ENCODE data around the gene LRP1. TPM values are rescaled to one million over a fixed set of nuclear protein-coding genes. Genes with fewer than 3 reads are reported as not detected.
A peak's percentile ranks its signal among the peaks of the same experiment; 100 is the strongest.

Gene LRP1
- total RNA-seq, 2 experiments from 2014 or later, result 1.0 to 1.5 TPM

DNA sequence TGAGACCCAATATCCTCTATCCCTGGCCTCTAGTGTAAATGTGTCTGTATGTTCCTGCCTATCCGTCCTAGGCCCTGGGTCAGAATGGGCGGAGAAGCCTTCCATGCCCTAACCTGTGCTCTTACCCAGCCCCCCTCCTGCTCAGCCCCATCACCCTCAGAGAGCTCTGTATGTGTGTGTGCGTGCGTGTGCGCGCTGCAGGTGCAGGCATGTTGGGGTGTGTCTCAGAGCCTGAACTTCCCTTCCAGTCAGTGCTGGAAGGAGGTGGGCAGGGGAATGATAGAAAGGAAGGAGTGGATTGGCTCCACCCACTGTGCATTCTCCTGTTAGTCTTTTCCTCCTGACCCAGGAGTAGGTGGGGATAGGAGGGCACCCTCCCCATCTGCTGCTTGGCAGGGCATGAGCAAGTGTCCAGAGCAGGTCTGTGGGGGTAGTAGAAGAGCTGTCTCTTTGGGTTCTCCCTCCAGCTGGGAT lies 32.1 kb upstream of the LRP1 start:
- no peak for DNase-seq
- peaks cover 51% of the 10 kb centered on the region for H3K36me3 Mint-ChIP-seq (ENCODE audit: low read depth)
- CTCF ChIA-PET, result interaction anchor here (0.8 to 16.9 kb wide), 6 partner anchors 10 to 117 kb away, joined by 3 to 292 read pairs (median 5); partner anchors contain the start of genes NEMP1 and STAT6
- H3K27me3 Mint-ChIP-seq (ENCODE audit: low read depth), result no peaks in the 10 kb centered on the region
- peaks cover 50% of the 10 kb centered on the region for H3K4me1 Mint-ChIP-seq (ENCODE audit: low read depth)
- peak overlapping the region; percentile 96 for H3K27ac Mint-ChIP-seq
- H3K4me3 Mint-ChIP-seq, result no peak overlapping the region
- intact Hi-C loops (cut with micrococcal nuclease), result no loop called here
- no peaks in the 10 kb centered on the region for H3K9me3 Mint-ChIP-seq

DNA sequence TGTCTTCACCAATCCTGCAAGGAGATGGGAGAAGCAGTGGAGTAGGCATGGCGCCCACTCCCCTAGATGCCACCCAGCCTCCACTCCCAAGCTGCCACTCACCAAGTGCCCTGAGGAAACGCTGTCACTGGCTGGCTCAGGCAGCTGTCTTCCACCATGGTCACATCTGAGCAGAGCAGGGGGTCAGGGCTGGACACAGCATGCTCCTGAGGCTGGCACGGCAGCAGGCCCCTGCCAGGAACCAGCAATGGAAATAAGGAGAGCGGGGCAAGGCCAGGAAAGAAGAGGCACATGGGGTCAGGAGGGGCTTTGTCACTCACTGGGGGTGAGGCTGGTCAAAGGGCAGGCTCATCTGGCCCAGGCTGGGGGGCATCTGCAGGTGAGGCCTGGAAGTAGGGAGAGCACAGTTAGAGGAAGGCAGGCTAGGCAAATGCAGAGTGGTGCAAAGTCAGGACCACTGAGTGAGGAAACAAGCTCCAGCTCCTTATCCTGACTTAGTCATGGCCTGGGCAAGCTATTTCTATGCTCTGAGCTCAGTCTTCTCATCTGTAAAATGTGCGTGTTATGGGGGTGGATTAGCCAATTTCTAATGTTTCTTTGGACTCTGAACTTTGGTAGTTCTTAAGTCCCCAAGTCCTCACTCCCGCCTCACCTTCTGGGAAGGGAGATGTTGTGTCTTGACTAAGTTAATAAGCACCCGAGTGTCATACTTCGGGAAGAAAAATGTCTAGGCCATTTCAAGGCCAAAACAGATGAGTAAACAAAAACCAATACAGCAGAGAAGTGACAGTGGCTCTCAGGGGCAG lies 31.3 kb upstream of the LRP1 start:
- no peaks in the 10 kb centered on the region for H3K27me3 Mint-ChIP-seq (ENCODE audit: low read depth)
- peaks cover 45% of the 10 kb centered on the region for H3K4me1 Mint-ChIP-seq (ENCODE audit: low read depth)
- peaks cover 48% of the 10 kb centered on the region for H3K36me3 Mint-ChIP-seq (ENCODE audit: low read depth)
- CTCF ChIA-PET, result interaction anchor here (0.8 to 16.9 kb wide), 7 partner anchors 9 to 116 kb away, joined by 3 to 292 read pairs (median 6); partner anchors contain the start of genes NEMP1 and STAT6
- H3K4me3 Mint-ChIP-seq, result no peak overlapping the region
- peak overlapping the region; percentile 96 for H3K27ac Mint-ChIP-seq
- no peak for DNase-seq
- no peaks in the 10 kb centered on the region for H3K9me3 Mint-ChIP-seq
- intact Hi-C loops (cut with micrococcal nuclease), result no loop called here

DNA sequence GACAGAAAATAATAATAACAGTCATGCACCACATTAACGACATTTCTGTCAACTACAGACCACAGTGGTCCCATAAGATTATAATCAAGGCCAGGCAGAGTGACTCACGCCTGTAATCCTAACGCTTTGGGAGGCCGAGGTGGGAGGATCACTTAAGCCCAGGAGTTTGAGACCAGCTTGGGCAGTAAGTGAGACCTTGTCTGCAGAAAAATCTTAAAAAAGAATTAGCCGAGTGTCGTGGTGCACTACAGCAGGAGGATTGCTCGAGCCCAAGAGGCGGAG lies 30.8 kb upstream of the LRP1 start:
- Mint-ChIP-seq H3K4me3 (no peak overlapping the region), H3K9me3 (no peaks in the 10 kb centered on the region), H3K27me3 (ENCODE audit: low read depth) (no peaks in the 10 kb centered on the region), H3K4me1 (ENCODE audit: low read depth) (peaks cover 46% of the 10 kb centered on the region), H3K27ac (peak overlapping the region; percentile 96), H3K36me3 (ENCODE audit: low read depth) (peaks cover 49% of the 10 kb centered on the region)
- CTCF ChIA-PET, result interaction anchor here (0.7 to 16.9 kb wide), 5 partner anchors 9 to 27 kb away, joined by 3 to 292 read pairs (median 4); partner anchors contain the start of genes NEMP1 and STAT6
- no peak for DNase-seq
- intact Hi-C loops (cut with micrococcal nuclease), result no loop called here

DNA sequence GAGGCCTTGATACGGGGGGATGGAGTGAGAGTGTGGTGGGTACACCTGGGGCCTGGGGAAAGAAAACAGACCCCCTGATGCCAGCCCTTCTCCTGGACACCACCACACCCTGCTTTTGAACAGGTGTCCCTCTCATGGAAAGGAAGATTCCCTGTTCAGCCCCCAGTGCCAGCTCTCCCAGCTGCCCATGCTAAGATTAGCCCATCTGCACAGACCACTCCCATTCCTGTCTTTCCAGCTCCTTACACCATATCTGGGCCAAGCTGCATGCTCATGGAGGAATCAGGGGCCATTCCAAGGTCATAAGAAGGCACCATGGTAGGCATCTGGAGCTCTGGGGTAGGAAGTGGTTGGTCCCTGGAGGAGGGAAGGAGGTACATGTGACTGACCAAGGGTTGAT lies 29.7 kb upstream of the LRP1 start:
- peaks cover 44% of the 10 kb centered on the region for H3K36me3 Mint-ChIP-seq (ENCODE audit: low read depth)
- CTCF ChIA-PET, result interaction anchor here (1.3 to 16.9 kb wide), 3 partner anchors 13 to 26 kb away, joined by 4 to 292 read pairs (median 48); partner anchors contain the start of genes NEMP1 and STAT6

DNA sequence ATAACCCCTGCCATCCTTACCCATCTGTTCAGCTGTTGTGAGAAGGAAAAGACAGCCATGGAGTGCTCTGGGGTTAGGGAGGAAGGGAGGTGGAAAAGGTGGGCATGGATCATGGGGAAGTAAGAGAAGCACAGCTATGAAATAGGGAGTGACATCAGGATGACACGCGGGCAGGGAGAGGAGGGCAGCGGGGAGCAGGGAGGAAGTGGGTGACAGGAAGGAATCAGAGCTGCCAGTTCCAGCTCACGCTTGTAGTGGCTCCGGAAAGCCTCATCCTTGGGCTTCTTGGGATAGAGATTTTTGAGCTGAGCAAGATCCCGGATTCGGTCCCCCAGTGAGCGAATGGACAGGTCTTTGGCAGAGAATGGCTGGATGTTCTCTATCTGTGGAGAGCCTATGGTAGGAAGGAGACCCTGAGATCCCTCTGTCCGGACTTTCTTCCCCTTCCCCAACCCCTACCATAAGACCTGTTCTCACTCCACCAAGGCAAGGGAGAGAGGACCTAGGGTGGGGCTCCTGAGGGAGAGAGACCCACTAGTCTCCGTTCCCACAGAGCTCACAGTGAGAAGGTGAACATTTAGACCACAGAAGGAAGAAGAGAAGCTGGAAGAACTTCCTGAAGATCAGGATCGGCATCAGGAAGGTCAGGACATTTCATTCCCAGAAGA lies 29.1 kb upstream of the LRP1 start:
- H3K4me1 Mint-ChIP-seq (ENCODE audit: low read depth), result peaks cover 39% of the 10 kb centered on the region
- no peak for DNase-seq
- no peaks in the 10 kb centered on the region for H3K9me3 Mint-ChIP-seq
- H3K4me3 Mint-ChIP-seq, result no peak overlapping the region
- intact Hi-C loops (cut with micrococcal nuclease), result no loop called here
- peaks cover 47% of the 10 kb centered on the region for H3K36me3 Mint-ChIP-seq (ENCODE audit: low read depth)
- no peaks in the 10 kb centered on the region for H3K27me3 Mint-ChIP-seq (ENCODE audit: low read depth)
- CTCF ChIA-PET, result interaction anchor here (5.5 to 16.9 kb wide), 2 partner anchors 12 to 24 kb away, joined by 48 to 292 read pairs; partner anchors contain the start of genes NEMP1 and STAT6
- H3K27ac Mint-ChIP-seq, result peak overlapping the region; percentile 75

More for the DNA sequence above, 29.7 kb upstream of the LRP1 start:
- no peaks in the 10 kb centered on the region for H3K9me3 Mint-ChIP-seq
- DNase-seq, result no peak
- peak overlapping the region; percentile 75 for H3K27ac Mint-ChIP-seq
- H3K27me3 Mint-ChIP-seq (ENCODE audit: low read depth), result no peaks in the 10 kb centered on the region
- intact Hi-C loops (cut with micrococcal nuclease), result no loop called here
- no peak overlapping the region for H3K4me3 Mint-ChIP-seq
- peaks cover 38% of the 10 kb centered on the region for H3K4me1 Mint-ChIP-seq (ENCODE audit: low read depth)

DNA sequence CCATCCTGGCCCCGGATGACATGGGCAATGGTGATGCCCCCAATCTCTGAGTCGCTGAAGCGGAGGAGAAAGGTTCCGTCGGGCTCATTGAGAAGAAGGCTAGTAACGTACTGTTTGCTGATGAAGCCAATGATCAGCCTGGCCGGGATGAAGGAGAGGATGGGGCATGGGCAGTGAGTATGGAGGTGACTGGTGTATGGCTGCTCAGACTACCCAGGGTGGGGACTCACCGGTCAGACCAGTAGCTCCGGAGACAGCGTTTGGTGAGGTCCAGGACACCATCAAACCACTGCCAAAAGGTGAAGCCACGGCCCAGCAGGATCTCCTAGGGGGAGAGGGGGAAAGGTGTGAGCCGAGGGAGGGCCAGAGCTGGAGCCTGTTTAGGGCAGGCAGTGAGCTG lies 28.5 kb upstream of the LRP1 start:
- DNase-seq, result no peak
- CTCF ChIA-PET, result interaction anchor here (5.5 to 16.9 kb wide), 2 partner anchors 11 to 25 kb away, joined by 48 to 292 read pairs; partner anchors contain the start of genes NEMP1 and STAT6
- intact Hi-C loops (cut with micrococcal nuclease), result no loop called here
- H3K27ac Mint-ChIP-seq, result peak overlapping the region; percentile 75
- H3K27me3 Mint-ChIP-seq (ENCODE audit: low read depth), result no peaks in the 10 kb centered on the region
- H3K36me3 Mint-ChIP-seq (ENCODE audit: low read depth), result peaks cover 49% of the 10 kb centered on the region
- no peak overlapping the region for H3K4me3 Mint-ChIP-seq
- H3K9me3 Mint-ChIP-seq, result no peaks in the 10 kb centered on the region
- H3K4me1 Mint-ChIP-seq (ENCODE audit: low read depth), result peaks cover 39% of the 10 kb centered on the region

DNA sequence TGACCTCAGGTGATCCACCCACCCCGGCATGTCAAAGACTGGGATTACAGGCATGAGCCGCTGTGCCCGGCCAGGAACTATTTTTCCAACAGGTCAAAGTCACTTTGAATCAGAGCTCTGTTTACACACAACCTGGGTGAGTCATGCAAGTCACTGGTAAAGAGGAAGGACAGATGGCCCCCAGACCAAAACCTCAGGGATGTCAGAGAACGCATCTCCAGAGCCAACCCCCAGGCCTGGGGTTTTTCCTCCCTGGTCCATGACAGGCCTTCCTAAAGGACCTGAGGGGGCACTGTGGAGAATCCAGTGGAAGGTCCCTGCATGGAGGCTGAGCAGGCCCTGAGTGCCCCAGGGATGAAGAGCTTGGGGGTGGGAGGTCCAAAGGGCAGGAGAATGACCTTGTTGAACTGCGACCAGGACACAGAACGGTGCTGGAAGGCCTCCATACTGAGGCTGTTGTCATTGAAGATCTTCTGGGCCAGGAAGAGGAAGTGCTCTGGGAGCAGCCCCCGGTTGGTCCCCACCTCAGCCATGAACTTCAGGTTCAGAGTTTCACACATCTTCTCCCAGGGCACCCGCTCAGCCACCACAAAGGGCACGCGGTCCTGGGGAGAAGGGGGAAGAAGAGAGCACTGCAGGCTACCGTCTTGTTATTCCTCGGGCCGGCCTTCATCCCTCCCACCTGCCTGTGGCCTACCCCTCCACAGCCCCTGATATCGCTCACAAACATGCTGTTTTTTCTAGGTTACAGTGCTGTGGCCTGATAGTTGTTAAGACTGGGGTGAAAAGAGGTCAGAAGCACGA lies 26.2 kb upstream of the LRP1 start:
- CTCF ChIA-PET, result interaction anchor here (1.2 to 16.9 kb wide), 5 partner anchors 9 to 27 kb away, joined by 3 to 292 read pairs (median 10); partner anchors contain the start of genes NEMP1 and STAT6
- no peak overlapping the region for H3K4me3 Mint-ChIP-seq
- H3K9me3 Mint-ChIP-seq, result no peaks in the 10 kb centered on the region
- DNase-seq, result no peak
- H3K36me3 Mint-ChIP-seq (ENCODE audit: low read depth), result peaks cover 53% of the 10 kb centered on the region
- peaks cover 45% of the 10 kb centered on the region for H3K4me1 Mint-ChIP-seq (ENCODE audit: low read depth)
- H3K27me3 Mint-ChIP-seq (ENCODE audit: low read depth), result no peaks in the 10 kb centered on the region
- intact Hi-C loops (cut with micrococcal nuclease), result no loop called here
- peak overlapping the region; percentile 71 for H3K27ac Mint-ChIP-seq

DNA sequence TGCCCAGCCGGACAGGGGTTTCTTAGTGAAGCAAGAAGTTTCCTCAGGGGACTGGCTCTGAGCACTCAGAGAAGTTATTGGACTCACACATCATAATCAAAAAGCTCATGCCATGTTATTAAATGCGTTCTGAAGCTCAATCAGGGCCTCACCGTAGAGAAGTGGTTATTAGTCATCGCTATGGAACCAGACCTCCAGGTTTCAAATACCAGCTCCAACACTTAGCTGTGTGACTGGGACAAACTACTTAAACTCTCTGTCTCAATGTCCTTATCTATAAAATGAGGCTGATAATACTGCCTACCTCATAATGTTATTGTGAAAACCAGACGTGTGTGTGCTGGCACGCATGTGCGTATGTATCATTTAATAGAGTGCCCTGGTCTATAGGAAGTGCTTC lies 24.4 kb upstream of the LRP1 start:
- Mint-ChIP-seq H3K36me3 (ENCODE audit: low read depth) (peaks cover 61% of the 10 kb centered on the region), H3K4me3 (no peak overlapping the region), H3K9me3 (no peaks in the 10 kb centered on the region), H3K27ac (no peak overlapping the region), H3K4me1 (ENCODE audit: low read depth) (peaks cover 62% of the 10 kb centered on the region), H3K27me3 (ENCODE audit: low read depth) (no peaks in the 10 kb centered on the region)
- CTCF ChIA-PET, result interaction anchor here (1.1 to 1.9 kb wide), 3 partner anchors 14 to 33 kb away, joined by 3 to 10 read pairs (median 3); partner anchors contain the start of gene NAB2
- no peak for DNase-seq
- intact Hi-C loops (cut with micrococcal nuclease), result no loop called here

DNA sequence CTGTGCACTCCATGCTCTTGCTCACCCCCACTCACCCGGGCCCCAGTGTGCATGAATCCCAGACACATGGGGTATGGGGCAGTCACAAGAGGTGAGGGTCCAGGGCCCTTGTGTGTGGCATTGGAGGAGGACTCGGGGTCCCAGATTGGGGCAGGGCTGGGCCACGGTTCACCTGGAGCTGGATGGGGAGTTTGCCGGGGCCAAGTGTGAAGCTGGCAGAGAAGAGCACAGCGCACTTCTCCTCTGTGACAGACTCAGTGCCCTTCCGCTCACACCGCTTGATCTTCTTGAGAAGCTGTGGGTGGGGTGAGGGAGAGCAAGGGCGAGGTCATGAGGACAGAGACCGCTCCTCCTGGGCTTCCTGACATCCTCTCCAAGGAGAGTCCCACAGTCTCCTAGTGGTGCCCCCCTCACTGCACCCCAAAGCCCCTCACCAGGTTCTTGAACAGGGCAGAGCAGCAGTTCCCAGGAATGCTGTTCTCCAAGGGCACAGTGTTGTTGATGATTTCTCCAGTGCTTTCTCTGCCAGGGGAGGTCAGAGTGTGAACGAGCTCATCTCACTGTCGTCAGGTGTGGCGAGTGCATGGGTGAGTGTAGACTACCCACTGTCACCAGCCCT lies 23.9 kb upstream of the LRP1 start:
- H3K4me3 Mint-ChIP-seq, result no peak overlapping the region
- H3K9me3 Mint-ChIP-seq, result no peaks in the 10 kb centered on the region
- peaks cover 58% of the 10 kb centered on the region for H3K36me3 Mint-ChIP-seq (ENCODE audit: low read depth)
- DNase-seq, result no peak
- no peaks in the 10 kb centered on the region for H3K27me3 Mint-ChIP-seq (ENCODE audit: low read depth)
- CTCF ChIA-PET, result interaction anchor here (1.1 to 1.9 kb wide), 3 partner anchors 15 to 33 kb away, joined by 3 to 10 read pairs (median 3); partner anchors contain the start of gene NAB2
- peaks cover 64% of the 10 kb centered on the region for H3K4me1 Mint-ChIP-seq (ENCODE audit: low read depth)
- intact Hi-C loops (cut with micrococcal nuclease), result no loop called here
- H3K27ac Mint-ChIP-seq, result peak overlapping the region; percentile 74

DNA sequence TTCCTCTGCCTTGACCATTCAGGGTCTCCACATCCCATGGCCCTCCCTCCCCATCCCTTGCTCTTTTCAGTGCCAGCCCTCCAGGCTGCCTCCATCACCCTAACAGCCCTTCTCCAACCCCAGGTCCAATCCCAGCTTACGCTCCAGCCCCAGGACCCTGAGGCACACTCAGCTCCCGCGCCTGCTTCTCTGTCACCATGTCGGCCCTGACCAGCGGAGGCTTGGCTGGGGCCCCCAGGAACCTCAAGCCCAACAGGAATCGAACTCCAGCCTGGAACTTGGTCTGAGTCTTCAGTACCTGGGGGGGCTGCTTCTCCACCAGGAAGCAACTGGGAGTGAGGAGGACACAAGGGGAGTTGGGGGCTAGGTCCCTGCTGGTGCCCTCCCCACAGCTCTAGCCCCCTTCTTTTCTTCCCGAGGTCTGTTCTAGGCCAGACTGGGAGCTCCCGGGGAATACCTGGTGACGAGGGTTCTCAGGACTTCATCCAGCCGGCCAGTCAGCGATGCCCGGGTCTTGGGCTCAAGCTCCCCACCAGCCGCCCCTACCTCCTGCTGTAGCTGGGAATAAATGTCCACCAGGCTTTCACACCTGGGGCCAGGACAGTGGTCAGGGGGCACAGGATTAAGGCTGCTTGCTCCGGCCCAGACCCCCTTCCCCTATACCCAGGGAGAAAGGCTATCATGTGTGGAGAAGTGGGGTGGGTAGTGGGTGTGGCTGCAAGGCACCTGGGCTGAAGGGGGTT lies 23.1 kb upstream of the LRP1 start:
- CTCF ChIA-PET, result no interaction called here
- no peaks in the 10 kb centered on the region for H3K9me3 Mint-ChIP-seq
- intact Hi-C loops (cut with micrococcal nuclease), result no loop called here
- peaks cover 71% of the 10 kb centered on the region for H3K4me1 Mint-ChIP-seq (ENCODE audit: low read depth)
- H3K4me3 Mint-ChIP-seq, result no peak overlapping the region
- DNase-seq, result no peak
- peak overlapping the region; percentile 74 for H3K27ac Mint-ChIP-seq
- peaks cover 62% of the 10 kb centered on the region for H3K36me3 Mint-ChIP-seq (ENCODE audit: low read depth)
- H3K27me3 Mint-ChIP-seq (ENCODE audit: low read depth), result no peaks in the 10 kb centered on the region
